Fibroblast of pulmonary artery (primary cell): ENCODE measurements around the gene LRRC15.
A peak's percentile ranks its signal among the peaks of the same experiment; 100 is the strongest.

Experiments
- DNase-seq: peaks from one replicate; pipeline ENCODE4 v3.0.0-alpha.2; 2010; ENCODE audit warnings: low read depth
- H3K4me3 ChIP-seq: replicated peaks from 2 replicates; pipeline ENCODE4 v1.5.1; 2011; ENCODE audit warnings: low read depth, mild to moderate bottlenecking, control low read depth, low read length, moderate library complexity
- TF ChIP-seq, protein P1 (sequence below): IDR thresholded peaks from 2 replicates; pipeline ENCODE4 v1.5.1; 2011; ENCODE audit warnings: mild to moderate bottlenecking, control low read depth, low read length, inconsistent platforms; ENCODE audit errors: missing control alignments

Gene LRRC15

DNA sequence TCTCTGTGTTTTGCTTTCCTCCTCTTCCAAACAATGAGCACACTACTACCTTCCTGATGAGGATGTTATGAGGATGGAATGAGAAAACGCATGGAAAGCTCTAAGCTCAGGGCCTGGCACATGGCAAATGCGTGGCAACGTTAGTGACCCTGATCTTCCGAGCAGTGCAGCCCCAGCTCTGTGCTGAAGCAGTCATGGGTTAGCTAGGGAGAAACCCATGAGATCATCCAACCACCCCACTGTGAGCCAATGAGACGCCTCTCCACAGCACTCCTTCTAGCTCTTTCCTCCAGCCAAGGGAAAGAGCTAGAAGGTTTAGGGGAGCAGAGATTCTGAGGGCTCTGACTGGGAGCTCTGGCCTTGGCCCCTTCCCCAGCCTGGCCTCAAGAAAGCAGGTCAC lies 22.9 kb downstream of the LRRC15 start:
- TF ChIP-seq, protein P1, sequence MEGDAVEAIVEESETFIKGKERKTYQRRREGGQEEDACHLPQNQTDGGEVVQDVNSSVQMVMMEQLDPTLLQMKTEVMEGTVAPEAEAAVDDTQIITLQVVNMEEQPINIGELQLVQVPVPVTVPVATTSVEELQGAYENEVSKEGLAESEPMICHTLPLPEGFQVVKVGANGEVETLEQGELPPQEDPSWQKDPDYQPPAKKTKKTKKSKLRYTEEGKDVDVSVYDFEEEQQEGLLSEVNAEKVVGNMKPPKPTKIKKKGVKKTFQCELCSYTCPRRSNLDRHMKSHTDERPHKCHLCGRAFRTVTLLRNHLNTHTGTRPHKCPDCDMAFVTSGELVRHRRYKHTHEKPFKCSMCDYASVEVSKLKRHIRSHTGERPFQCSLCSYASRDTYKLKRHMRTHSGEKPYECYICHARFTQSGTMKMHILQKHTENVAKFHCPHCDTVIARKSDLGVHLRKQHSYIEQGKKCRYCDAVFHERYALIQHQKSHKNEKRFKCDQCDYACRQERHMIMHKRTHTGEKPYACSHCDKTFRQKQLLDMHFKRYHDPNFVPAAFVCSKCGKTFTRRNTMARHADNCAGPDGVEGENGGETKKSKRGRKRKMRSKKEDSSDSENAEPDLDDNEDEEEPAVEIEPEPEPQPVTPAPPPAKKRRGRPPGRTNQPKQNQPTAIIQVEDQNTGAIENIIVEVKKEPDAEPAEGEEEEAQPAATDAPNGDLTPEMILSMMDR = no peak
- H3K4me3 ChIP-seq = no peak overlapping the region
- no peak for DNase-seq

GRCh38 chr3:194346035-194346434 lies 23.5 kb downstream of the LRRC15 start:
- DNase-seq = no peak
- TF ChIP-seq, protein P1 = no peak
- no peak overlapping the region for H3K4me3 ChIP-seq

GRCh38 chr3:194344012-194344411 lies 25.5 kb downstream of the LRRC15 start:
- DNase-seq = peak; percentile 72
- H3K4me3 ChIP-seq = no peak overlapping the region
- TF ChIP-seq, protein P1 = peak; percentile 99

DNA sequence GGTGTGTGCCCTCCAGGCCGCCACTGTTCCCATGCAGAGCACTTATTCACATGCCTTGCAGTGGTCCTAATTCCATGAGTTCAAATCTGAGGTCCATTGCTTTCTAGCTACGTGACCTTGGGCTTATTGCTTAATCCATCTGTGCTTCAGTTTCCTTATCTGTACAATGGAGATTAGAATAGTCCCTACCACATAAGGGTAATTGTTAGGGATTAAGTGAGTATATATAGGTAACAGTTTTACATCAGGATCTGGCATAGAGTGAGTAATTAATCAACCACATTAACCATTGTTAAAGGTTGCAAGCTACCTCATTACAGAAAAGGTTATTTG lies 26.0 kb downstream of the LRRC15 start:
- no peak for DNase-seq
- TF ChIP-seq, protein P1 = no peak

DNA sequence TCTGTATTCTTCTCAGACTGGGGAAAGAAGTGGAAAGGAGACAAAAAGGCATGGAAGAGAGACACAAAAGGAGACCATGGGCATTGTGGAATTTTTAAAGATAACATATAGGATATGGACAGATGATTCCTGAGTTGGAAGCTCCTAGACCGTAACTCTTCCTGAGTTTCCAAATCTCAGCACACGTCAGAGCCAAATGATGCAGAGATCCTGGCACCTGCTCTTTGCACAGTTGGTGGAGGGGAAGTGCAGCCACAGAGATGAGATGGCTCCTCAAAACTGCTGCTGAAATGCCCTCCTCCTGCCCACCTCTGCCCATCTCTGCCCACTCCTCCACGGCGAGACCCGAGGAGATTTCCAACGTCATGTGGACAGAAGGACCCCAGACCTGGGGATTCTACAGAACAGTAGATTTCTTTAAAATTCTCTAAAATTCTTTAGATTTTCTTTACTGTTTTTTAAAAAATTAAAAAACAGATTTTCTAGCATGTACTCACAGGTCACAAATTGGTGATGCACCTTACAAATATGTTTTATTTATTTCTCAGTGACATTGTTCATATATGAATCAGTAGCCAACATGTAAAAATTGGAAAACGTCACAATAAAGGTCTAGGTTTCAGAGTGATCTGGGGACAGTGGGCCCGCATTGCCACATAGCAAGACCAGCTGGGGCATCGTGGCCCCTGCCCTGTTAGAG lies 26.5 kb downstream of the LRRC15 start:
- TF ChIP-seq, protein P1 = no peak
- DNase-seq = no peak
- no peak overlapping the region for H3K4me3 ChIP-seq

More for the DNA sequence above, 26.0 kb downstream of the LRRC15 start:
- H3K4me3 ChIP-seq = no peak overlapping the region

DNA sequence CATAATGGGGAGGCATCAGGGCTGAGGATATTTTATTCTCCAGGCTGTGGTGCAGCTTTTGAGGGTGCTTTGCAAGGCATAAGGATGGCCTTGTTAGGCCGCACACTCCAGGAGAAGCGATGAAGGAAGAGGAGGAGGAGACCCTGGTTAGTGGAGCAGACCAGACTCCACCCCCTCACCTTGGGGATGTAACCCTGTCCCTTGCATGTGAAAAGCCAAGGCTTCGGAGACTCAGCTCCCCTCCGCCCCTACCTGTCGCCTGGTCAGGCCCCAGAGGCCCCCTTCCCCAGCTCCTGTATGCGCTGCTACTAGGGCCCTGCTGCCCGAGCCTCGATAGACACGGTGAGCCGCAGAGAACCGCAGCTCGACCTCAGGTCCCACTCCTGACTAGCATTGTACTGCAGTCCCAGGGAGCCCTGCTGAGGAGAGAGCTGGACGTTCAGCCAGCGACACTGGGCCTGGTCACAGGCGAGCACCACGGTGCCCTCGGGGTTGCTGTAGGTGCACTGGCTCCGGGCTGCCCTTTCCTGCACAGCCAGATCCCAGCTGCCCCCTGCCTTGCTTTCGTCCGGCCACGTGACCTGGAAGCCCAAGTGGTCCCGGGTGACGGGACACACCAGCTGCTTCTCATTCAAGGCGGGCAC lies 28.7 kb downstream of the LRRC15 start:
- DNase-seq = no peak
- no peak overlapping the region for H3K4me3 ChIP-seq
- TF ChIP-seq, protein P1 = no peak

GRCh38 chr3:194339840-194340239 lies 29.7 kb downstream of the LRRC15 start:
- no peak overlapping the region for H3K4me3 ChIP-seq
- DNase-seq = no peak
- TF ChIP-seq, protein P1 = no peak
